Sigmoid colon (tissue), 7 donors: ENCODE results near the gene DENND2A. TPM values are rescaled to one million over a fixed set of nuclear protein-coding genes. Genes with fewer than 3 reads are reported as not detected.
A peak's percentile ranks its signal among the peaks of the same experiment; 100 is the strongest.

Experiments
- DNase-seq: peaks from one replicate; pipeline ENCODE4 v3.0.0-alpha.2; 2019
- H3K27ac ChIP-seq, 4 donors: fragments of 200-600 bp; sonication (generic); one replicate each; pipeline ENCODE4 v1.5.1; 2016 to 2019; ENCODE audit warnings: mild to moderate bottlenecking in 1 of 4
- H3K27me3 ChIP-seq, 3 donors: fragments of 200-600 bp; sonication (generic); one replicate each; pipeline ENCODE4 v1.5.1; 2019; ENCODE audit warnings: mild to moderate bottlenecking in 1 of 3
- H3K36me3 ChIP-seq, 4 donors: fragments of 200-600 bp; sonication (generic); one replicate each; pipeline ENCODE4 v1.5.1; 2016 to 2019
- H3K4me1 ChIP-seq, 4 donors: fragments of 200-600 bp; sonication (generic); one replicate each; pipeline ENCODE4 v1.5.1; 2017 to 2019
- H3K4me3 ChIP-seq, 4 donors: fragments of 200-600 bp; sonication (generic); one replicate each; pipeline ENCODE4 v1.5.1; 2017 to 2019; ENCODE audit warnings: mild to moderate bottlenecking in 2 of 4, moderate library complexity in 1 of 4
- H3K9me3 ChIP-seq, 4 donors: fragments of 200-600 bp in 3 of 4; sonication (generic) in 3 of 4; one replicate each; pipeline versions ENCODE4 v1.5.1 to v1.6.1; 2013 to 2019
- CTCF ChIP-seq, 4 experiments: fragments of 450-650 bp in 3 of 4; fragments of 200-600 bp in 1 of 4; IDR thresholded peaks; one replicate each; pipeline ENCODE4 v1.5.1; 2016 to 2019; ENCODE audit warnings: antibody characterized with exemption in 4 of 4, mild to moderate bottlenecking in 3 of 4, moderate library complexity in 2 of 4
- EP300 ChIP-seq, 4 donors: sonication (generic); formaldehyde crosslinking; IDR thresholded peaks; one replicate each; pipeline ENCODE4 v1.6.1; 2017; ENCODE audit warnings: antibody characterized with exemption in 4 of 4
- POLR2A ChIP-seq, 2 donors: fragments of 450-650 bp; IDR thresholded peaks; one replicate each; pipeline ENCODE4 v1.6.1; 2016; ENCODE audit warnings: antibody characterized with exemption in 2 of 2, mild to moderate bottlenecking in 2 of 2, moderate library complexity in 2 of 2
- POLR2AphosphoS5 ChIP-seq, 4 donors: sonication (generic); formaldehyde crosslinking; IDR thresholded peaks; one replicate each; pipeline ENCODE4 v1.6.1; 2017; ENCODE audit warnings: antibody characterized with exemption in 4 of 4
- WGBS, 2 donors: extraction: QIAGEN DNeasy Blood & Tissue Kit; methylation state at CpG; one replicate each; pipeline ENCODE4 v1.1.7; 2013; 5-methylcytosine and 5-hydroxymethylcytosine counted together
- intact Hi-C: fragments of 100-400 bp; cut with DNase I; formaldehyde crosslinking; loops from one replicate; pipeline ENCODE4 v1.15.1; 2023
- polyA plus RNA-seq, 3 donors: library from polyadenylated mRNA; stranded (reverse); fragments of 200-250 nt; gene quantifications; one replicate each; pipeline ENCODE4 v1.2.3, GENCODE V29; 2013
- total RNA-seq, 4 donors: library from RNA; depleted of rRNA; stranded (reverse); fragments of >200 nt; gene quantifications; one replicate each; pipeline ENCODE4 v1.1.0, GENCODE V29; 2016
- donor health status: healthy with polysubstance abuse.
- donor health status: Bipolar disorder and iron deficiency.
- donor health status: healthy.

DENND2A gene
- total and polyA plus RNA-seq, 7 donors: 6.2 to 38.8 (median 11.4) TPM

- no peaks in the 10 kb centered on the region for H3K9me3 ChIP-seq
- no peaks in the 10 kb centered on the region for H3K27me3 ChIP-seq
- no peak overlapping the region for H3K27ac ChIP-seq
- H3K4me3 ChIP-seq: no peak overlapping the region
- TF ChIP-seq POLR2AphosphoS5 (IDR thresholded peaks at IDR 0.05) (no peak), CTCF (IDR thresholded peaks at IDR 0.05) (no peak), POLR2A (IDR thresholded peaks at IDR 0.05) (no peak), EP300 (IDR thresholded peaks at IDR 0.05) (no peak)
- DNase-seq: no peak
- intact Hi-C loops: no loop called here
- H3K4me1 ChIP-seq: no peaks in the 10 kb centered on the region
- H3K36me3 ChIP-seq: peaks cover 0 to 19% (median 0%) of the 10 kb centered on the region in 4 donors
- 97 to 98% methylated on average over 4 of the region's 4 CpGs for WGBS, 2 donors
Observed at GRCh38 chr7:140584195-140584851, 56.3 kb downstream of the DENND2A start.

GRCh38 chr7:140581411-140581810 lies 59.2 kb downstream of the DENND2A start:
- H3K27me3 ChIP-seq: no peaks in the 10 kb centered on the region
- 83 to 89% methylated on average over 10 of the region's 10 CpGs for WGBS, 2 donors
- H3K36me3 ChIP-seq: peaks cover 0 to 11% (median 0%) of the 10 kb centered on the region in 4 donors
- intact Hi-C loops: no loop called here
- H3K4me1 ChIP-seq: no peaks in the 10 kb centered on the region
- no peak overlapping the region for H3K4me3 ChIP-seq
- no peaks in the 10 kb centered on the region for H3K9me3 ChIP-seq
- TF ChIP-seq POLR2AphosphoS5 (IDR thresholded peaks at IDR 0.05) (no peak), EP300 (IDR thresholded peaks at IDR 0.05) (no peak), POLR2A (IDR thresholded peaks at IDR 0.05) (no peak), CTCF (IDR thresholded peaks at IDR 0.05) (no peak)
- DNase-seq: no peak
- no peak overlapping the region for H3K27ac ChIP-seq

DNA sequence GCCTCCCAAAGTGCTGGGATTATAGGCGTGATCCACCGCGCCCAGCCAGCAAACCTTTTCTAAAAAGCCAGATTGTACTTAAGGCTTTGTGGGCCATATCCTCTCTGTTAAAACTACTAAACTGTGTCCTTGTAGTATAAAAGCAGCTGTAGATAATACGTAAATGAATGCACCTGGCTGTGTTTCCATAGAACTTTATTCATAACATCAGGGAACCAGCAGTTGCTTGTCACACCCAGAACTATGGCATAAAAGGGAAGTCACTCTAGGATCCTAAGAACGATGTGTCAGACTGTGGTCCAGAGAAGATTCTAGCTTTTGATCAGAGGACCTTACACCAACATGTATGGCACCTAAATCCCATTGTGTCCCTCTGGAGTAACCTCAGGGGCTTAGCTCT lies 63.0 kb downstream of the DENND2A start:
- H3K27ac ChIP-seq: no peak overlapping the region
- intact Hi-C loops: no loop called here
- DNase-seq: no peak
- no peaks in the 10 kb centered on the region for H3K9me3 ChIP-seq
- no peaks in the 10 kb centered on the region for H3K27me3 ChIP-seq
- H3K4me1 ChIP-seq: no peaks in the 10 kb centered on the region
- H3K4me3 ChIP-seq: no peak overlapping the region
- WGBS, 2 donors: 52 to 75% methylated on average over 5 of the region's 5 CpGs
- H3K36me3 ChIP-seq: peaks cover 0 to 13% (median 0%) of the 10 kb centered on the region in 4 donors
- no peak for TF ChIP-seq EP300 (IDR thresholded peaks at IDR 0.05)

- WGBS, 2 donors: 25 to 51% methylated on average over 1 of the region's 1 CpG
- no peaks in the 10 kb centered on the region for H3K4me1 ChIP-seq
- no peak for TF ChIP-seq EP300 (IDR thresholded peaks at IDR 0.05)
- TF ChIP-seq CTCF (IDR thresholded peaks at IDR 0.05): no peak
- TF ChIP-seq POLR2AphosphoS5 (IDR thresholded peaks at IDR 0.05): no peak
- TF ChIP-seq POLR2A (IDR thresholded peaks at IDR 0.05): no peak
- intact Hi-C loops: no loop called here
- no peak overlapping the region for H3K4me3 ChIP-seq
- H3K27me3 ChIP-seq: no peaks in the 10 kb centered on the region
- H3K27ac ChIP-seq: no peak overlapping the region
- DNase-seq: no peak
- H3K9me3 ChIP-seq: no peaks in the 10 kb centered on the region
- H3K36me3 ChIP-seq: peaks cover 0 to 7% (median 0%) of the 10 kb centered on the region in 4 donors
Observed at GRCh38 chr7:140576589-140576988, 64.0 kb downstream of the DENND2A start.

GRCh38 chr7:140571538-140572122 lies 69.0 kb downstream of the DENND2A start:
- intact Hi-C loops: no loop called here
- H3K36me3 ChIP-seq: peaks cover 0 to 7% (median 0%) of the 10 kb centered on the region in 4 donors
- peak overlapping the region in 1 of 4 donors; percentile 54 for H3K27ac ChIP-seq
- no peaks in the 10 kb centered on the region for H3K9me3 ChIP-seq
- 85 to 92% methylated on average over 5 of the region's 5 CpGs for WGBS, 2 donors
- TF ChIP-seq POLR2A (IDR thresholded peaks at IDR 0.05): no peak
- peak; percentile 26 for DNase-seq
- H3K27me3 ChIP-seq: no peaks in the 10 kb centered on the region
- peaks cover 0 to 14% (median 12%) of the 10 kb centered on the region in 4 donors for H3K4me1 ChIP-seq
- H3K4me3 ChIP-seq: no peak overlapping the region
